WTC11 (cell line): ENCODE results near the gene RCVRN. TPM values are rescaled to one million over a fixed set of nuclear protein-coding genes. Genes with fewer than 3 reads are reported as not detected.

ENCODE experiments used
- ATAC-seq: fragments of 200-7000 bp; cut with Tn5 transposase; 2 replicates; pipeline ENCODE4 v1.10.0; 2021; ENCODE audit warnings: mild to moderate bottlenecking, moderate library complexity
- CTCF ChIA-PET: fragments of 300-600 bp; sonication (Branson Sonifier 250); formaldehyde crosslinking; loops from one replicate; lab custom pipeline; 2021; ENCODE audit warnings: antibody characterized with exemption; lab: Charles Lee
- POLR2A ChIA-PET: fragments of 350-600 bp; sonication (Branson Sonifier 250); formaldehyde crosslinking; loops from one replicate; lab custom pipeline; 2021; ENCODE audit warnings: antibody characterized with exemption; lab: Charles Lee
- DNase-seq: peaks from one replicate; pipeline ENCODE4 v3.0.0; 2021; ENCODE audit warnings: low spot score
- H3K27ac Mint-ChIP-seq: 2 replicates; pipeline ENCODE4 v1.8.0; 2021; ENCODE audit warnings: mixed read lengths
- H3K27me3 Mint-ChIP-seq: 2 replicates; pipeline ENCODE4 v1.8.0; 2021; ENCODE audit warnings: low read depth, mild to moderate bottlenecking, moderate library complexity, mixed read lengths
- H3K36me3 Mint-ChIP-seq: 2 replicates; pipeline ENCODE4 v1.8.0; 2021; ENCODE audit warnings: mixed read lengths
- H3K4me1 Mint-ChIP-seq: 2 replicates; pipeline ENCODE4 v1.8.0; 2022; ENCODE audit warnings: mixed read lengths
- H3K4me3 Mint-ChIP-seq: 2 replicates; pipeline ENCODE4 v1.8.0; 2021; ENCODE audit warnings: mild to moderate bottlenecking, moderate library complexity, mixed read lengths
- H3K9me3 Mint-ChIP-seq: 2 replicates; pipeline ENCODE4 v1.8.0; 2021; ENCODE audit warnings: mixed read lengths
- E2F4 ChIP-seq: sonication (generic); formaldehyde crosslinking; IDR thresholded peaks from 2 replicates; pipeline ENCODE4 v1.8.1; 2022; ENCODE audit warnings: low read depth, mild to moderate bottlenecking, moderate library complexity, missing genetic modification reagents, borderline replicate concordance
- ERG ChIP-seq: fragments of 250-450 bp; sonication (Bioruptor Pico); IDR thresholded peaks from 2 replicates; pipeline ENCODE4 v1.8.0; 2021; ENCODE audit warnings: mild to moderate bottlenecking
- ETV6 ChIP-seq: sonication (generic); formaldehyde crosslinking; IDR thresholded peaks from 2 replicates; pipeline ENCODE4 v1.8.1; 2022; ENCODE audit warnings: mild to moderate bottlenecking, missing genetic modification reagents
- FOXJ3 ChIP-seq: sonication (generic); formaldehyde crosslinking; IDR thresholded peaks from 2 replicates; pipeline ENCODE4 v1.9.0; 2021; ENCODE audit warnings: missing genetic modification reagents, mild to moderate bottlenecking, borderline replicate concordance
- FOXK1 ChIP-seq: sonication (generic); formaldehyde crosslinking; IDR thresholded peaks from 2 replicates; pipeline ENCODE4 v1.8.0; 2022; ENCODE audit warnings: mild to moderate bottlenecking, moderate library complexity, missing genetic modification reagents
- GABPB1 ChIP-seq: sonication (generic); formaldehyde crosslinking; IDR thresholded peaks from 2 replicates; pipeline ENCODE4 v1.8.1; 2023; ENCODE audit warnings: mild to moderate bottlenecking, missing genetic modification reagents
- KAT7 ChIP-seq: sonication (generic); formaldehyde crosslinking; IDR thresholded peaks from 2 replicates; pipeline ENCODE4 v1.8.1; 2023; ENCODE audit warnings: missing genetic modification reagents, mild to moderate bottlenecking, borderline replicate concordance
- MXD4 ChIP-seq: fragments of 250-450 bp; sonication (Bioruptor Pico); IDR thresholded peaks from 2 replicates; pipeline ENCODE4 v1.8.0; 2021; ENCODE audit warnings: mild to moderate bottlenecking, moderate library complexity, borderline replicate concordance
- NR1H2 ChIP-seq: sonication (generic); formaldehyde crosslinking; IDR thresholded peaks from 2 replicates; pipeline ENCODE4 v1.9.0; 2021; ENCODE audit warnings: mild to moderate bottlenecking, moderate library complexity, missing genetic modification reagents
- OVOL2 ChIP-seq: fragments of 250-450 bp; sonication (Bioruptor Pico); IDR thresholded peaks from 2 replicates; pipeline ENCODE4 v1.9.0; 2021; ENCODE audit warnings: mild to moderate bottlenecking, borderline replicate concordance
- PREB ChIP-seq: sonication (generic); formaldehyde crosslinking; IDR thresholded peaks from 2 replicates; pipeline ENCODE4 v1.8.1; 2022; ENCODE audit warnings: mild to moderate bottlenecking, missing genetic modification reagents, moderate library complexity, borderline replicate concordance
- TEAD4 ChIP-seq: sonication (generic); formaldehyde crosslinking; IDR thresholded peaks from 2 replicates; pipeline ENCODE4 v1.8.0; 2022; ENCODE audit warnings: mild to moderate bottlenecking, missing genetic modification reagents
- USF1 ChIP-seq: sonication (generic); formaldehyde crosslinking; IDR thresholded peaks from 2 replicates; pipeline ENCODE4 v1.8.0; 2022; ENCODE audit warnings: mild to moderate bottlenecking, missing genetic modification reagents
- ZNF138 ChIP-seq: sonication (generic); formaldehyde crosslinking; conservative IDR thresholded peaks from 2 replicates; pipeline ENCODE4 v1.8.1; 2022; ENCODE audit warnings: mild to moderate bottlenecking, moderate library complexity, missing genetic modification reagents
- ZNF232 ChIP-seq: sonication (generic); formaldehyde crosslinking; IDR thresholded peaks from 2 replicates; pipeline ENCODE4 v1.8.0; 2022; ENCODE audit warnings: mild to moderate bottlenecking, missing genetic modification reagents
- ZNF263 ChIP-seq: sonication (generic); formaldehyde crosslinking; IDR thresholded peaks from 2 replicates; pipeline ENCODE4 v1.8.1; 2022; ENCODE audit warnings: low read depth, mild to moderate bottlenecking, moderate library complexity, missing genetic modification reagents
- ZNF281 ChIP-seq: sonication (generic); formaldehyde crosslinking; IDR thresholded peaks from 2 replicates; pipeline ENCODE4 v1.8.0; 2023; ENCODE audit warnings: mild to moderate bottlenecking, missing genetic modification reagents
- ZNF317 ChIP-seq: sonication (generic); formaldehyde crosslinking; IDR thresholded peaks from 2 replicates; pipeline ENCODE4 v1.8.1; 2023; ENCODE audit warnings: low read depth, mild to moderate bottlenecking, moderate library complexity, missing genetic modification reagents, borderline replicate concordance
- ZNF416 ChIP-seq: fragments of 250-450 bp; sonication (Bioruptor Pico); IDR thresholded peaks from 2 replicates; pipeline ENCODE4 v1.9.0; 2021; ENCODE audit warnings: mild to moderate bottlenecking, inconsistent platforms
- ZNF532 ChIP-seq: fragments of 250-450 bp; sonication (Bioruptor Pico); IDR thresholded peaks from 2 replicates; pipeline ENCODE4 v1.9.0; 2021; ENCODE audit warnings: mild to moderate bottlenecking, borderline replicate concordance
- total RNA-seq: library from RNA; stranded (reverse); gene quantifications from 3 replicates; pipeline ENCODE4 v1.2.3, GENCODE V29; 2021

Gene RCVRN
- total RNA-seq, 1 experiment from 2014 or later: not detected

GRCh38 chr17:9931144-9931741, 26.2 kb upstream of the RCVRN start:
- Mint-ChIP-seq H3K4me1 (0 out of 2 replicates have a peak, but pooled peaks cover 8% of the 10 kb centered on the region), H3K27me3 (no peaks in the 10 kb centered on the region), H3K36me3 (no peaks in the 10 kb centered on the region), H3K27ac (no peak overlapping the region), H3K9me3 (0 out of 2 replicates have a peak, but pooled peaks cover 3% of the 10 kb centered on the region), H3K4me3 (no peak overlapping the region)
- TF ChIP-seq ZNF416 (CRISPR knock-in tag) (no peak), TEAD4 (CRISPR knock-in tag) (no peak), FOXJ3 (CRISPR knock-in tag) (no peak), USF1 (CRISPR knock-in tag) (no peak), ZNF281 (CRISPR knock-in tag) (no peak), ZNF317 (CRISPR knock-in tag) (no peak), ZNF532 (CRISPR knock-in tag) (no peak), E2F4 (CRISPR knock-in tag) (no peak), OVOL2 (no peak)
- POLR2A ChIA-PET: interaction anchor here (0.7 kb wide), 1 partner anchor 544 kb away, joined by 3 read pairs; no protein-coding TSS in a partner anchor
- no peak for DNase-seq
- CTCF ChIA-PET: interaction anchor here (1.9 to 8.2 kb wide), 2 partner anchors 26 to 51 kb away, joined by 8 to 112 read pairs; no protein-coding TSS in a partner anchor
- no peak for ATAC-seq

GRCh38 chr17:9929871-9930270, 24.8 kb upstream of the RCVRN start:
- Mint-ChIP-seq H3K4me1 (0 out of 2 replicates have a peak, but pooled peaks cover 8% of the 10 kb centered on the region), H3K27me3 (no peaks in the 10 kb centered on the region), H3K4me3 (no peak overlapping the region)
- TF ChIP-seq MXD4 (CRISPR knock-in tag): no peak
- TF ChIP-seq FOXK1 (CRISPR knock-in tag): no peak
- no peak for TF ChIP-seq E2F4 (CRISPR knock-in tag)
- TF ChIP-seq PREB (CRISPR knock-in tag): no peak
- no peak for TF ChIP-seq KAT7 (CRISPR knock-in tag)
- no peak for TF ChIP-seq ZNF263
- TF ChIP-seq NR1H2: no peak
- TF ChIP-seq ZNF232 (CRISPR knock-in tag): no peak
- TF ChIP-seq GABPB1 (CRISPR knock-in tag): no peak
- TF ChIP-seq ERG (CRISPR knock-in tag): no peak
- TF ChIP-seq ZNF138 (CRISPR knock-in tag): no peak
- TF ChIP-seq ETV6 (CRISPR knock-in tag): no peak
- TF ChIP-seq OVOL2: no peak

More at GRCh38 chr17:9929871-9930270, 24.8 kb upstream of the RCVRN start:
- Mint-ChIP-seq H3K9me3 (no peaks in the 10 kb centered on the region), H3K36me3 (no peaks in the 10 kb centered on the region), H3K27ac (no peak overlapping the region)
- DNase-seq: no peak
- ChIA-PET CTCF (interaction anchor here (1.0 to 8.2 kb wide), 4 partner anchors 15 to 297 kb away, joined by 3 to 112 read pairs (median 7); no protein-coding TSS in a partner anchor), POLR2A (no interaction called here)
- ATAC-seq: no peak
